Measurements from ENCODE around the gene METAP1.
"Not testable (repeated sequence)": the region's sequence is repeated elsewhere in the genome, so short reads cannot be mapped to it uniquely, and the experiment has no call there.

Gene METAP1

DNA sequence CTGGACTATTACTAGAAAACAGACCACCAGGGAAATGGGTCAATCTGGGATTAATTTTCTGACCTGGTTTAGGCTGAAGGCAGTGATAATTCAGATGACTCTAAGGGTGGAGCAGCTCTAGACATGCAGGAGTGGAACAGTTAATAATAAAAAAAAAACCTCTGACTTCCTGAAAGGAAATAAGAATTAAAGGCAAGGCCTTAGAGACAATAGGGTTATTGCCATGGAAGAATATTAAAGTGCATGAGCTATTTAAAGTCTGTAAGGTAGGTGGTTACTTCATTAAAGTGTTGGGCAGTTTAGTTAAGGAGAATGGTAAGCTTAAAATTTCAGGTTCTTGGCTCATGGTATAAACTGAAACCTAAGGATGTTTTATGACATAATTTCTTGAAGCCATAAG is 107.6 kb downstream of the METAP1 start:
- H3K27ac ChIP-seq = no peak overlapping the region
- TF ChIP-seq CTCF (conservative IDR thresholded peaks at IDR 0.05) = no peak

GRCh38 chr4:99104153-99104552 is 108.6 kb downstream of the METAP1 start:
- H3K27ac ChIP-seq = no peak overlapping the region
- TF ChIP-seq CTCF (conservative IDR thresholded peaks at IDR 0.05) = no peak

GRCh38 chr4:99109286-99109685 is 113.8 kb downstream of the METAP1 start:
- not testable (repeated sequence) for H3K27ac ChIP-seq
